ENCODE data around the gene SH2D1A. TPM values are rescaled to one million over a fixed set of nuclear protein-coding genes. Genes with fewer than 3 reads are reported as not detected.
"Not testable (repeated sequence)": the region's sequence is repeated elsewhere in the genome, so short reads cannot be mapped to it uniquely, and the experiment has no call there.

SH2D1A gene
- total RNA-seq, result 1 to 10 TPM in 1 of 9 donors, under 1 TPM in 2, not detected in 6; 0.20 to 3.4 (median 0.63) TPM
- polyA plus RNA-seq, result under 1 TPM in 1 of 2 donors, not detected in 1; 0.04 TPM
- long read RNA-seq, donor 1, result 0 reads
- long read RNA-seq, donor 2, result 0 reads
- long read RNA-seq, donor 3, result 0 reads

GRCh38 chrX:124346117-124346876, at the start of gene SH2D1A:
Gene SH2D1A, plus strand, starts transcription at chrX:124346563. Its CDS starts 80 bp downstream, at chrX:124346643.
- WGBS, 4 donors, result 70 to 88% (median 79%) methylated on average over 13 to 19 of the region's 19 CpGs
- ATAC-seq (no peak), DNase-seq (no peak)
- Histone ChIP-seq H3K27me3 (no peaks in the 10 kb centered on the region), H3K36me3 (no peaks in the 10 kb centered on the region), H3K4me3 (peak within 1 kb of the TSS in 2 of 12 donors; percentile 10 to 54), H3K9me3 (no peaks in the 10 kb centered on the region), H3K27ac (peak within 1 kb of the TSS in 1 of 12 donors; percentile 74), H3K4me1 (no peaks in the 10 kb centered on the region)
- no peak for TF ChIP-seq CTCF (IDR thresholded peaks at IDR 0.05)
- TF ChIP-seq POLR2A (IDR thresholded peaks at IDR 0.05), result no peak
- intact Hi-C loops (cut with DNase I), result no loop called here

GRCh38 chrX:124299323-124299722, 47.0 kb upstream of the SH2D1A start:
- 89 to 98% (median 94%) methylated on average over 4 of the region's 4 CpGs for WGBS, 4 donors
- H3K27me3 ChIP-seq; H3K27ac ChIP-seq; DNase-seq; intact Hi-C loops (cut with DNase I); ATAC-seq; H3K4me3 ChIP-seq; H3K9me3 ChIP-seq; H3K36me3 ChIP-seq; H3K4me1 ChIP-seq: not testable (repeated sequence)

- no peaks in the 10 kb centered on the region for H3K9me3 ChIP-seq
- ATAC-seq, result no peak
- no peak overlapping the region for H3K4me3 ChIP-seq
- TF ChIP-seq POLR2A (IDR thresholded peaks at IDR 0.05), result no peak
- no peak for TF ChIP-seq CTCF (IDR thresholded peaks at IDR 0.05)
- intact Hi-C loops (cut with DNase I), result no loop called here
- H3K27me3 ChIP-seq, result no peaks in the 10 kb centered on the region
- H3K27ac ChIP-seq, result no peak overlapping the region
- WGBS, 4 donors, result 67 to 83% (median 71%) methylated on average over 4 of the region's 4 CpGs
- H3K36me3 ChIP-seq, result no peaks in the 10 kb centered on the region
- no peak for DNase-seq
- H3K4me1 ChIP-seq, result no peaks in the 10 kb centered on the region
Measured at GRCh38 chrX:124300405-124300804, 46.0 kb upstream of the SH2D1A start.

GRCh38 chrX:124307253-124307907, 39.0 kb upstream of the SH2D1A start:
- H3K4me3 ChIP-seq, result no peak overlapping the region
- ATAC-seq, result no peak

More at GRCh38 chrX:124307253-124307907, 39.0 kb upstream of the SH2D1A start:
- H3K36me3 ChIP-seq, result no peaks in the 10 kb centered on the region
- WGBS, 4 donors, result 54 to 83% (median 70%) methylated on average over 2 of the region's 2 CpGs
- TF ChIP-seq POLR2A (IDR thresholded peaks at IDR 0.05) (no peak), CTCF (IDR thresholded peaks at IDR 0.05) (no peak)
- H3K27ac ChIP-seq, result no peak overlapping the region
- H3K9me3 ChIP-seq, result no peaks in the 10 kb centered on the region
- no peaks in the 10 kb centered on the region for H3K4me1 ChIP-seq
- peaks cover 0 to 4% (median 0%) of the 10 kb centered on the region in 9 donors for H3K27me3 ChIP-seq
- intact Hi-C loops (cut with DNase I), result no loop called here
- no peak for DNase-seq
